HG03469 (cell line): Measurements from ENCODE around the gene CRYGC.
A peak's percentile ranks its signal among the peaks of the same experiment; 100 is the strongest.
"Not testable (repeated sequence)": the region's sequence is repeated elsewhere in the genome, so short reads cannot be mapped to it uniquely, and the experiment has no call there.

Experiments used
- ATAC-seq: cut with Tn5 transposase; IDR thresholded peaks from one replicate; pipeline ENCODE4 v1.9.1; 2021; ENCODE audit warnings: mild to moderate bottlenecking, moderate library complexity, moderate number of reproducible peaks; ENCODE audit not compliant: unreplicated experiment

The CRYGC gene

DNA sequence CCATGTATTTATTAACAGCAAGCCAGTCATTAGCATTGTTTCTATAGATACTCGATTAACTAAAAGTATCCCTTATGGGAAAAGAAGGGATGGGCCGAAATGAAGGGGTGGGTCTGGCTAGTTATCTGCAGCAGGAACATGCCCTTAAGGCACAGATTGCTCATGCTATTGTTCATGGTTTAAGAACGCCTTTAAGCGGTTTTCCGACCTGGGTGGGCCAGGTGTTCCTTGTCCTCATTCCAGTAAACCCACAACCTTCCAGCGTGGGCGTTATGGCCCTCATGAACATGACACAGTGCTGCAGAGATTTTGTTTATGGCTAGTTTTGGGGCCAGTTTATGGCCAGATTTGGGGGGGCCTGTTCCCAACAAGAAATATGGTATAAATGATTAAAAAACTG, 8.7 kb upstream of the CRYGC start:
- not testable (repeated sequence) for ATAC-seq

DNA sequence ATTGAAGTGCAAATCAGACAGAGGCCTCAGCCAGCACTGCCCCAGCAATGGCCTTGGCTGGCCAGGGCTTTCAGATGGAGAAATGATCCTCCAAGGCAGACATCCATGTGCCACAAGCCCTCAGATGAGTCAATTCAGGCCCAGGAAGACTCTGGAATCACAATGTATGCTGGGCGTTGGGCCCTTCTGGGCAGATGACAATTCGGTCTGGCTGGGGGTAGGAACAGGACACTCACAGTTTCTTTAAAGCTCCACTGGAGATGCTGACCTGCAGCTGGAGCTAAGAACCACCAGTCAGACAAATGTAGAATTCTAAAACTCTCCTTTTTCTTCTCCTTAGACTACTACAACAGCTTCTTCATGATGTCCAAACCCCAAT, 7.1 kb upstream of the CRYGC start:
- no peak for ATAC-seq

DNA sequence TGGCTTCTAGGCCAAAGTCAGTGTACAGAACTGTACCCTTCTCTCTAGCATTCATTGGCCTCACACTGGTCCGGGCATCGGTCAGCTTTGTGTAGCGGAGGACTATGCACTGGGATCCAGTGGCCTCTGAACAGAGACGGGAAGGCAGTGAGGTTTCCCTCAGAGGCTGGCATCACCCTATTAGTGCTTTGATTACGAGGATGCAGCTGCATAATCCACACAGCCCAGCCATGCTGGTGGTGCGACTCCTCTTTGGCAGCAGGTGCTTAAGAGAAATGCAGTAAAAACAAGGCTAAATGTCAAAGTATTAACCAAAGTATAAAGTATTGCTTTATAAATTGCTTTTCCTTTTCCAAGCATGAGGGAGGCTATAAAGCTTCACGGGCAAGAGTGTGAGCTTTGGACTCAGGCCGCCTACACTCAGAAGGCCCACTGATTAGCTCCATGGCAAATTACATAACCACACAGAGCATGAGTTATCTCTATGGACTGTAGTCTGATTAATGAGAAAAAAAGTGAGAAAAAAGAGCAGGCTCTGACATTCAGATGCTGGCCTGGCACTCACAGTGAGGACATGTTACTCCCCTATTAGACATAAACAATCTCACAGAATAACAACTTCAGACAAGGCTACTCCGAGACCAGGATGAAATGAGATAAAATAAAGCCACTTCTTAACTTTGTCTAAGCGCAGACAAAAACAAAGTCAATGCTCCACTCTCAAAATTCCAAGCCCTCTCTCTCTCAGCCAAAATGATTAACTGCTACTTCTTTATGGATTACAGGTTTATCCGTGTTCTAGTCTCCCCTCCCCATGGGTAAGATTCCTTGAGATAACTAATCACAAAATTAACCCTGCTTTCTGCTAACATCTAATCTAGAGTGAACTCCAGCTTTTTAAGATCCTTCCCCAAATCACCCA, 6.4 kb upstream of the CRYGC start:
- no peak for ATAC-seq

DNA sequence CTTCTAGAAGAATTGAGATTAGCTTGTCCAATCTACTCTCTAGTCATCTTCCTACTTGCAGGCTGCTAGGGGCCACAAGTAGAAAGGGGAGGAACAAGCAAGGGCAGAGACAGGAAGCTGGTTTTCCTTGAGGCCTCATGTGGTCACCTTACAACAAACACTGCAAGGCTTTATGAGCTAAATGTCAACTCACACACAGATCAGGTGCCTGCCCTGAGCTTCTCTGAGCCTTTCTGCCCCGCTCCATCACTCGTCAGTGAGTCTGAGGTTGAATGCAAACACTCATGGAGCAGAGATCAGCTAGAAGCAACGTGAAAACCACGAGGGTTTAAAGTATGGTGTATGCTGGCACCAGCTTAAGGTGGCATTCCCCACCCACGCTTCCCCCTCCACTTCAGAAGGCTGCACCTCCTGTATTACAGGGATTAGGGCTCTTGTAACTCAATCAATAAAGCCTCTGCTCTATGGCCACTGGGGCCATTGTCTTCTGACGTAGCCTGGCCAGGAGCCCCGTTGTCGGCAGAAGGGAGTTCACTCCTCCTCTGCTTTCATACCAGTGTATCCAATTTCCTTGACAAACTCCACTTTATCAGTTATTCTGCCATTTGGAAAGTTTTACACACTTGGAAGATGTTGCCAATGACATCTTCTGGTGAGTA, 5.4 kb upstream of the CRYGC start:
- ATAC-seq = peak; percentile 78

DNA sequence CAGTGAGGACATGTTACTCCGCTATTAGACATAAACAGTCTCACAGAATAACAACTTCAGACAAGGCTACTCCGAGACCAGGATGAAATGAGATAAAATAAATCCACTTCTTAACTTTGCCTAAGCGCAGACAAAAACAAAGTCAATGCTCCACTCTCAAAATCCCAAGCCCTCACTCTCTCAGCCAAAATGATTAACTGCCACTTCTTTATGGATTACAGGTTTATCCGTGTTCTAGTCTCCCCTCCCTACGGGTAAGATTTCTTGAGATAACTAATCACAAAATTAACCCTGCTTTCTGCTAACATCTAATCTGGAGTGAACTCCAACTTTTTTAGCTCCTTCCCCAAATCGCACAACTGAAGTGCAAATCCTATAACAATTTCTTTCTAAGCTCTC, 1.1 kb upstream of the CRYGC start:
- ATAC-seq = no peak

DNA sequence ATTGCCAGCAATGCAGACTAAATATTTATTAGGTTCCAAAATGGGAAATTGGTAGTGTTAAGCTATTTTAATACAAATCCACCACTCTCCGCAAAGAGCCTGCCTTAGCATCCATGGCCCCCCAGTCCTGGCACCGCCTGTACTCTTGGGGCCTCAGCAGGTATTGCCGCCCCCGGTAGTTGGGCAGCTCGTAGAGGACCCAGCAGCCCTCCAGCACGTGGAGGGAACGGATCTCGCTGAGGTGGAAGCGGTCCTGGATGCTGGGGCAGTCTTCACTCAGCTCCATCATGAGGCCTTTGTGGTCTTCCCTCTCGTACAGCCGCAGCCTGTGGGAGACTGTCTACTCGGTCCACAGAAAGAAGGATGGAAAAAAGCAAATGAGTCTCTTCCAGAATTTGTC, 1.5 kb downstream of the CRYGC start:
- no peak for ATAC-seq

DNA sequence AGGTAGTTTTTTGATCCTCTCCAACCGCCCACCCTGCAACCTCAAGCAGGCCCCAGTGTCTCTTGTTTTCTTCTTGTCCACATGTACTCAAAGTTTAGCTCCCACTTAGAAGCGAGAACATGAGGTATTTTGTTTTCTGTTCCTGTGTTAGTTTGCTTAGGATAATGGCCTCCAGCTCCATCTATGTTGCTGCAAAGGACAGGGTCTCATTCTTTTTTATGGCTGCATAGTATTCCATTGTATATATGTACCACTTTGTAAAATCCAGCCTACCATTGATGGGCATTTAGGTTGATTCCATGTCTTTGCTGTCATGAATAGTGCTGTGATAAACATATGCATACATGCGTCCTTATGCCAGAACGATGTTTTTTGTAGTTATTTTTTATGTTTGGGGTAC, 2.5 kb downstream of the CRYGC start:
- no peak for ATAC-seq

DNA sequence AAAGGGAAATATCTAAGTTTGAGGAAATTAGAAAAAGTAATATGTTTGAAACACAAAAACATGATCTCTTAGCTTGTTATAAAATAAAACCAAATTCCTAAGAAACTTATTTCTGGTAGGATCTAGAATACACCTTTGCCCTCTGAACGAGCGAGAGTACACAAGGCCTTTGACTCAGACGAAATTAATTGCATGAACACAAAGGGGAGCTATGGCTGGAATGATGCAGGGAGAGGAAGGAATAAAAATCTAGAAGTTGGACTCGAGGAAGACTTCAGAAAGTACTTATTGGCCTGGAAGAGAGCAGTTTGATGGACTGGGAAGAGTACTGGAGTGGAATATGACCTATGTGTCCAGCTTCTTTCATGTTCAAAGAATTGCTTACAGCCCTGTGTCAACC, 4.4 kb downstream of the CRYGC start:
- no peak for ATAC-seq

DNA sequence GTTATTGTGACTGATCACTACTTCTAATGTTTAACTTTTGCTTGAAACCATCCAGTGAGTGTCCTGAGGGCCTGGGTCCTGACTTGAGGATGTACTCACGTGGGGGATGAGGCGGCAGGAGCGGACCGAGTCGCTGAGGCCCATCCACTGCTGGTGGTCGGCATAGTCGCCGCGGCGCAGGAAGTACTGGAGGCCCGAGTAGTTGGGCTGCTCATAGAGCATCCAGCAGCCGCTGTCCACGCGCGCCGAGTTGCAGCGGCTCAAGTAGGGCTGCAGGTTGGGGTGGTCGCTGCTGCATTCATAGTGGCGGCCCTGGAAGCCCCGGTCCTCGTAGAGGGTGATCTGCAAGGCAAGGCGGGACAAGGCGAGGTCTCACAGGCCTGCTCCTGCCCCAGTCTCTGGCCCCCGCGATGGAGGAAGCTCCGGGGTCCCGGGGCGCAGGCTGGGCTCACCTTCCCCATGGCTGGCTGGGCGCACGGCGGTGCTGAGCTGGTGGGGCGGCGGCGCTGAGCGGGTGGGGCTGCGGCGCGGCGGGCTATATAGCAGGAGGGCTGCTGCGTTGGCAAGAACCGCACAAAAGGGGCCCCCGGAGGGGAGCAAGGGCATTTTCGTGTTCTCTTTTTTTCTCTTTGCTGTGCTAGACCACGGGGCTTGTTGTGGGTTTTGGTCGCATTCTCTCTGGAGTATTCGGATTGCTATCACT, 5.5 kb downstream of the CRYGC start, which contains the start of gene CRYGD:
CRYGD (minus strand) TSS at position 512 of the 703 bp plus-strand sequence; CDS start at position 461, 51 bp downstream.
- not testable (repeated sequence) for ATAC-seq

DNA sequence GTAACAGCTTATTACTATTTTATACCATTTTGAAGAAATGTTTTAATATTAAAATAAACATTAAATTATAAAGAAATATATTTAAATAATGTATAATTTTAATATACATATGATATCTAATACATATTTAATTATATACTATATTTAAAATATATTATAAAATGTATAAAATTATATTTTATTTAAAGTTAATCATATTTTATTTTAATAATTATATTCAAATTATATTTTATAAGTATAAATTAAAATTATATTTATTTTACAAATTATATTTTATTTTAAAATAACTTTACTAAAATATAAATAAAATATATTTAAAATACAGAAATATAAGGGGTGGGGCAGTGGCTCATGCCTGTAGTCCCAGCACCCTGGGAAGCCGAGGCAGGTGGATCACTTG, 7.4 kb downstream of the CRYGC start:
- ATAC-seq = no peak

DNA sequence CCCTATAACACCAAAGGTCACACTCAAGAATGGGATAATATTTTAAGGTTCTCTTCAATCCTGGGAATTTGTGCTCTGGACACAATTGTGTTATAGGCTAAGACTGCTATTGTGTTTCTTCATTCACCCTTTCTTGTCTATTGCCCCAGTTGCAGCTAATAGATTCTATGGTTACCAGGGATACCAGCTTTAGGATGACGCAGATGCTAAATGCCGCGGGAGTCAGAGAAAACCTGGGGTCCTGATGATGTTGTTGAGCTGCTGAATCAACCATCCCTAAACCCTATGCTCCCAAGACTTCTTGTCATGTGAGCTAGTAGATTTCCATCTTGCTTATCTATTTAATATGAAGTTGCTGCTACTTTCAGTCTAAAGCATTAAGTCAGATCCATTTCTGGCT, 10.7 kb downstream of the CRYGC start:
- ATAC-seq = no peak

DNA sequence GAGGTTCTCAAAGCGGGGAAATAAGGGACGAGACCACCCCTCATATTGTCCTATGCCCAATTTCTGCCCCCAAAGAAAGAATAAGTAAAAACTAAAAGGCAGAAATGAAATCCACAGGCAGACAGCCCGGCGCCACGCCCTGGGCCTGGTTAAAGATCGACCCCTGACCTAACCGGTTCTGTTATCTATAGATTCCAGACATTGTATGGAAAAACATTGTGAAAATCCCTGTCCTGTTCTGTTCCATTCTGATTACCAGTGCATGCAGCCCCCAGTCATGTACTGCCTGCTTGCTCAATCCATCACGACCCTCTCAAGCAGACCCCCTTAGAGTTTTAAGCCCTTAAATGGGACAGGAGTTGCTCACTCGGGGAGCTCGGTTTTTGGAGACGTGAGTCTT, 12.2 kb downstream of the CRYGC start:
- not testable (repeated sequence) for ATAC-seq

DNA sequence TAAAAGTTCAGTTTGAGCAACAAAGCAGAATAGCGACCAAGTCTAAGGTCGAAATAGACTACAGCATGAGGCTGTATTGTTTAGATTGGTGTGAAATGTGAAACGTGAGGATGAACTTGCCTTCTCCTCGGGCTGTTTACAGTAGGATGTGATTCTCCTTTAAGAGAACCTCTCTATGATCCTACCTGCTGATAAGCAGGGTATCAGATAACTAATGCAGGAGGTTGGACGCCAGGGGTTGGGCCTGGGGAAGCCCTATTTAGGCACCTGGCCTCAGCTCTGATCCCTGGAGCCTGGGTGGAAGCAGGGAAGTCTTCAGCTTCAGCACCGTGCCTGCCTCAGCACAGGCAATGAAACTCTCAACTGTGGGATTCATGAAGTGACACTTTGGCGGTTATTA, 16.7 kb downstream of the CRYGC start:
- no peak for ATAC-seq

DNA sequence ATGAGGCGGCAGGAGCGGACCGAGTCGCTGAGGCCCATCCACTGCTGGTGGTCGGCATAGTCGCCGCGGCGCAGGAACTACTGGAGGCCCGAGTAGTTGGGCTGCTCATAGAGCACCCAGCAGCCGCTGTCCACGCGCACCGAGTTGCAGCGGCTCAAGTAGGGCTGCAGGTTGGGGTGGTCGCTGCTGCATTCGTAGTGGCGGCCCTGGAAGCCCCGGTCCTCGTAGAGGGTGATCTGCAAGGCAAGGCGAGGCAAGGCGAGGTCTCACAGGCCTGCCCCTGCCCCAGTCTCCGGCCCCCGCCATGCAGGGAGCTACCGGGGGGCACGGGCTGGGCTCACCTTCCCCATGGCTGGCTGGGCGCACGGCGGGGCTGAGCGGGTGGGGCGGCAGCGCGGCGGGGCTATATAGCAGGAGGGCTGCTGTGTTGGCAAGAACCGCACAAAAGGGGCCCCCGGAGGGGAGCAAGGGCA, 17.3 kb downstream of the CRYGC start:
- not testable (repeated sequence) for ATAC-seq

DNA sequence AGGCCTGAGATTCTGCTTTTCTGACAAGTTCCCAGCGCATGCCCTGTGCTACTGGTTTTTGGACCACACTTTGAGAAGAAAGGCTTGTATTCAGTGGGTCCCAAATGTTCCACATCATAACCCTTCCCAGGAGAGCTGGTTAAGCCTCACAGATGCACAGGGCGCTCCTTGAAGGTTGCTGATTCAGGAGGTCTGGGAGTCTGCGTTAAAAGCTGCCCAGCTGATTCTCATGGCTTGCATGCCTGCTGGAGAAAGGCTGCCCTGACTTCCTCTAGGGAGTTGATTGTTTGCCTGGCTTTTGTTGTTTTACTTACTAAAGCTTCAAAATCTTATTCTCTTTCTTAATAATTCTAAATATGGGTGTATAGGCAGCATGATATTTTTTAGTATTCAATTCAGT, 26.0 kb downstream of the CRYGC start:
- ATAC-seq = no peak

DNA sequence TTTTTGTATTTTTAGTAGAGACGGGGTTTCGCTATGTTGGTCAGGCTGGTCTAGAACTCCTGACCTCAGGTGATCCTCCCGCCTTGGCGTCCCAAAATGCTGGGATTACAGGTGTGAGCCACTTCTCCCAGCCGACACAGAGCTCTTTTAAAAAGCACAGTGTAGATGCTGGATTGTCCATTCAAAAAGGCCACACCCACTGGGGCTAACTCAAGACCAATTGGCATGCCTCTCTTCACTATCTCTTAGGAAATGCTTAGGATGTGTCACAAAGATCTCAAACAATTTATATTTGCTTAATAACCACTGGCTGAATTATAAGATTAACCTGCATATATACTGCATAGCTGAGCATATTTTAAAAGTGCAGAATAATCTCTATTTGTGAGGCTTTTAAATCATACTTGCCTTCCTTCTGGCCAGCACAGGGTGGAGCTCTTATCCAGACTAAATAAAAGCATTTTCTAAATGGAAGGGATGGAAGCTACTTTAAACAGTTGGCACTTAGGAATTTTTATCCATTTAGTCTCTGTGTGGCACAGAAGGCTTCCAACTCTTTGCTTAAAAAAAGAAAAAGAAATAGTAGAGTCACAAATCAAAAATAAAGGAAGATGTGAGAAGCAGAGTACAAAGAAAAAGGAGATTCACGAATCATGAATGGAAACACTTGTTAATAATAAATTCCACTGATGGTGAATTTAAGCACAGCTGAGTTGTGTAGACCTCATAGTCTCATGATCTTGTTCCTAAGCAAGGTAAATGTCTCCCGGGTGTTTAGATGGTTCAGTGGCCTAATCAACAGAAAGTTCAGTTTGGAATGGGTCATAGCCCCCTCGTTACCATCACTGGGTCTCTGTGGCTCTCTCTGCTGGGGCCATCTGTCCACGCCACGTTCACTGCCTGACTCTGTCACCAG, 27.7 kb downstream of the CRYGC start:
- ATAC-seq = no peak

DNA sequence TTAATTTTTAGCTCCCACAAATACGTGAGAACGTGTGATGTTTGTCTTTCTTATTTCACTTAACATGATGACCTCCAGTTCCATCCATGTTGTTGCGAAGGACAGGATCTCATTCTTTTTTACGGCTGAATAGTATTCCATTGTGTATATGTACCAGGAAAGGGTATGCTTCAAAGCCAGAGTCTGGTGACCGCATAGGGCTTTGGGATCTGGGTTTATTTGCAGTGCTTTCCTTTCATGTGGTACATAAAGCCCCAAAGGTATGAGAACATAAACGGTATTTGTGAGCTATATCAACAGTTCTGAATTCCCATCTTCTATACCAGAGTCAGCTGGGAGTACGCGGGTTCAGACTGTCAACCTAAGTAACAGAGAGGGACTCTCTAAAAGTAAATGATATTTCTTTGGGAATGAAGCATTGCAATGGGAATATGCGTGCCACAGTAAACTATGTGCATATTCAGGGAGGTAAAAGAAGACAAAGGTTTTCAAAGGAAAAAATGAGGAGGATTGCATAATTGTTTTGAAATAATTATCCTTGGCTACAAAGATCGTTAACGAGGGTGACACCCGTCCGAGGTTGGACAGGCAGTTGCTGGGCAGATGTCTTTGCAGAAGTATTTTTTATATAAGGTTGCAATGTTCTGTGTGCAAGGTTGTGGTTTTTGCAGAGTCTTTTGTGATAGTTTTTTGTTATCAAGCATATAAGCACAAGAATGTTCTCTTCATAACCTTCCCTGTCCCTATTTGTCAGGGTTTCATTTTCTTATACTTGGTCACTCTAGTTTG, 29.8 kb downstream of the CRYGC start:
- no peak for ATAC-seq

DNA sequence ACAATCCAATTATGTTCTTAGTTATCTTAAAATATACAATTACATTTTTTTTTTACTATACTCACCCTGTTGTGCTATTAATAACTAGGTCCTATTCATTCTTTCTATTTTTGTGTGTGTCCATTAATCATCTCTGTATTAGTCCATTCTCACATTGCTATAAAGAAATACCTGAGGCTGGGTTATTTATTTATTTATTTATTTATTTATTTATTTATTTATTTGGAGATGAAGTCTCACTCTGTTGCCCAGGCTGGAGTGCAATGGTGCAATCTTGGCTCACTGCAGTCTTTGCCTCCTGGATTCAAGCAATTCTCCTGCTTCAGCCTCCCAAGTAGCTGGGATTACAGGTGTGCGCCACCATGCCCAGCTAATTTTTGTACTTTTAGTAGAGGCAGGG, 30.9 kb downstream of the CRYGC start:
- not testable (repeated sequence) for ATAC-seq

DNA sequence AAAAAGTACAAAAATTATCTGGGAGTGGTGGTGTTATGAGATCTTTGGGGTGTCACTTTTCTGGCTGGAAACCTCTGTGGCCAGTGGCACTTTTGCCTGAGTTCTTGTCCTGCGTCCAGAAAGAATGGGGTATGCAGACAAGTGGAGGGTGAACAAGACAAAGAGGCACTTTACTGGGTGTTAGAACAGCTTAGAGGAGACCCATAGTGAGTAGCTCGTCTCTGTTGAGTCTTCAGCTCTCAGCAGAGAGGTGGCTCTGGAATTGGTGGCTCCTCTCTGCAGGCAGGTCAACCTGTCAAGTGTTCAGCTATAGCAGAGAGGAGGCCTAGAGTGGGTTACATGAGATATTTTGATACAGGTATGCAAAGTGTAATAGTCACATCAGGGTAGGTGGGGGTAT, 31.4 kb downstream of the CRYGC start:
- no peak for ATAC-seq

DNA sequence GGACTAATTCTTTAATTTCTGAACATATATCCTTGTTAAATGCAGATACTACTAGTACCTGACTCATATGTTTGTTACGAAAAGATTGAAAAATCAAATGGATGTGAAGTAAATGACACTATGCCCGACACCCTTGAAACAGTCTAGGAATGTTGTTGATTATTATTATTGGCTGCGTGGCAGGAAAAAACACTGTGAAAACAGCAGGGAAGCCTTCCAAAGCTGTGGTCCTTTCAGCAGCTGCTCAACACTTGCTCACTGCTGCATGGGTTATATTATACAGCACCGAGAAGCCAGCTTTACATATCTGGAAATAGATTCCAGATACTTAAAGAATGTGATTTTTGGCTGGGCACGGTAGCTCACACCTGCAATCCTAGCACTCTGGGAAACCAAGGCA, 31.8 kb downstream of the CRYGC start:
- ATAC-seq = no peak
